ENCODE data around the gene BROX.

BROX gene

GRCh38 chr1:222712253-222713090 is at the start of gene BROX, which contains the start of gene AIDA:
TSS of gene BROX (plus strand) at chr1:222712564. CDS start at chr1:222715700, 3,136 bp downstream.
TSS of gene AIDA (minus strand) at chr1:222712491. CDS start at chr1:222712317, 174 bp downstream.
- TF ChIP-seq GATA2 (IDR thresholded peaks at IDR 0.05; ENCODE audit: low read depth, low read length): no peak
- no peak for TF ChIP-seq GATA3 (IDR thresholded peaks at IDR 0.05; ENCODE audit: low read depth, low read length)

DNA sequence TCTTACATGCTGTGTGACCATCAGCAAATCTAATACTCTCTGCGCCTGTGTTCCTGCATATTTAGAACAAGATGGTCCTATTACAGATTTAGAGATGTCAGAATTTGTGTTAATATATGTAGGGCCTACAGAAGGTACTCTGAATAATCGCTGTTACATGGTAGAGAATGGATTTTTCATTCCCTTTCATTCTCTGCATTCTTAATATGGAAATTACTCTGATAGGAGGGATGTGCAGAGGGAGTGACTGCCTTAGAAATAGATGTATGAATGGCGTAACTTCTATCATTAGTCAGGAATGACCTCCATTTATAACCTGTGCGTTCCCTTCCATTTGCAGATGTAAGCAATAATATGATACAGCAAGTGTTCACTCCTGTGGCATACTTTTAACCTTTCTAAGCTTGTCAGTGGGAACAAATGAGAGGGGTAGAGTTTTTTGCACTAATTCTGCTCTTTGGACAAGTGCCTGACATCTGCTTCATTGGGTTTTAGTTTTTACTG is 48.9 kb upstream of the BROX start:
- no peak for TF ChIP-seq GATA2 (IDR thresholded peaks at IDR 0.05; ENCODE audit: low read depth, low read length)
- TF ChIP-seq GATA3 (IDR thresholded peaks at IDR 0.05; ENCODE audit: low read depth, low read length): no peak

- TF ChIP-seq GATA3 (IDR thresholded peaks at IDR 0.05; ENCODE audit: low read depth, low read length): no peak
- no peak for TF ChIP-seq GATA2 (IDR thresholded peaks at IDR 0.05; ENCODE audit: low read depth, low read length)
Observed at GRCh38 chr1:222665964-222666363, 46.4 kb upstream of the BROX start.

DNA sequence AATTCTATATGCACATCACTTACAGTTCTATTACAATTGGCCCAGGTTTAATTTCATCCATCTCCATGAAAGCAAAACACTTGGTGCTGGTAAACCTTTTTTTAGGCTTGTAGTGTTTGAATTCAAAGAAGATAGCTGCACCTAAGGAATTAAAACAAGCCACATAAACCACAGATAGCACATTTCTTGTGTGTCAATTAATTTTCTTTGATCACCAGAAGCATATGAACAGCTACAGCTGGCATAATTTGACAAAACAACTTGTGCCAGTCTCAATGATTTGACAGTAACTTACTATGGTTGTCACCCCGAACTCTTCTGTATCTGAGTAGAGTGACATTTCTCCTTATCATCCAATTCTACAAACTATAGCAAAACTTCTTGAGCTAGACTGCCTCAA is 42.3 kb upstream of the BROX start:
- TF ChIP-seq GATA2 (IDR thresholded peaks at IDR 0.05; ENCODE audit: low read depth, low read length): no peak
- no peak for TF ChIP-seq GATA3 (IDR thresholded peaks at IDR 0.05; ENCODE audit: low read depth, low read length)

DNA sequence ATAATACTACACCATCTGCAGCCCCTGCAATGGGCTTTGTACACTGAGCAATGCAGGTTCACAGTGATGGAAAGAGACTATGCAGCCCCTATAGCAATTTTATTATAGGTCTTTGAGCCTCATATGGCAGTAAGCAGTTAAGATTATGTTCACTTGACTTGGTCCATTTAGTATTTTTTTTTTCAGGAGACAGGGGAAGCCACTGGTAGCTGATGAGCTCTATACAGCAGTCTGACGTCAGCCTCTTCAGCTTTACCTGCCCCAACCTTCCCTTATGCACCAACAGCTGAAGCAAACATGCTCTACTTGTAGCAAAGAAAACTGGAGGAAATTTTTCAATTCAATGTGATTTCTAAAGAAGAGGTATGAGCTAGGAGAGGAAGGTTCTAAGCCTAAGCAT is 32.3 kb upstream of the BROX start:
- TF ChIP-seq GATA2 (IDR thresholded peaks at IDR 0.05; ENCODE audit: low read depth, low read length) (no peak), GATA3 (IDR thresholded peaks at IDR 0.05; ENCODE audit: low read depth, low read length) (no peak)

- no peak for TF ChIP-seq GATA3 (IDR thresholded peaks at IDR 0.05; ENCODE audit: low read depth, low read length)
Observed at GRCh38 chr1:222691016-222691415, 21.3 kb upstream of the BROX start.

GRCh38 chr1:222694927-222695326 is 17.4 kb upstream of the BROX start:
- TF ChIP-seq GATA2 (IDR thresholded peaks at IDR 0.05; ENCODE audit: low read depth, low read length) (no peak), GATA3 (IDR thresholded peaks at IDR 0.05; ENCODE audit: low read depth, low read length) (no peak)

GRCh38 chr1:222696741-222697140 is 15.6 kb upstream of the BROX start:
- TF ChIP-seq GATA3 (IDR thresholded peaks at IDR 0.05; ENCODE audit: low read depth, low read length) (no peak), GATA2 (IDR thresholded peaks at IDR 0.05; ENCODE audit: low read depth, low read length) (no peak)

- TF ChIP-seq GATA3 (IDR thresholded peaks at IDR 0.05; ENCODE audit: low read depth, low read length): no peak
- no peak for TF ChIP-seq GATA2 (IDR thresholded peaks at IDR 0.05; ENCODE audit: low read depth, low read length)
Observed at GRCh38 chr1:222697203-222697602, 15.2 kb upstream of the BROX start.

DNA sequence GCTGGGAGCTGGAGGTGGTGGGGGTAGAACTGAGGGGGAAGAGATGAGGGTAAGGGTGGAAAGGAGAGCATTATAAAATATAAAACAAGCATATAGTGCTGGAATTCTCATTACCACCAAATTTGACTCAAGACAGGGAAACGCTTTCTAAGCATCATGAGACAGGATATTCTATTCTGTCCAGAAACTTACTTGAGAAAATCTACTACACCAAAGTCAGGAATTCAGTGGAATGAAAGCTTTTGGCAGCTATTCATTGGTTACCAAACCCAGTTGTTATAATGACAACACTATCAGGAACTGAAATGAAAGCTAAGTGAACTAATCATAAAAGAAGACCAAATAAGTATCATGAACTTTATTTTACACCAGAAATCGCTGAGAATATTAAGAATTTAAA is 14.5 kb upstream of the BROX start:
- TF ChIP-seq GATA3 (IDR thresholded peaks at IDR 0.05; ENCODE audit: low read depth, low read length): no peak
- TF ChIP-seq GATA2 (IDR thresholded peaks at IDR 0.05; ENCODE audit: low read depth, low read length): no peak

DNA sequence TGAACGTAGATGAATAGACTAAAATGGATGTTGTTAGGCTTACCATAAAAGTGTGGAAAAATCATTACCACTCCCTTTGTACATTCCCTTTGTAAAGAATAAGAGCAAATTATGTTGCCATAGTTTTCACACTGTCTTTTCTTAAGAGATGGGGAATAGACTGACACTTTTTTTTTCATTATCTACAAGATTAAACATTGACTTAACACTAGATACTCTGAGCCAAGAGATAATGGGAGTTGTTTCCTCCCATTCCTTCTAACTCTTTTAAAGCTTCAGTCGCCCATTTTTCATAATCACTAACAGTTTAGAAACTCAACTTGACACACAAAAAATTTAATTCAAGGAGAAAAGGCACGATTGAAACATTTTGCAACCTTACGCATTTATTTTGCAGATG is 10.2 kb upstream of the BROX start:
- TF ChIP-seq GATA3 (IDR thresholded peaks at IDR 0.05; ENCODE audit: low read depth, low read length) (no peak), GATA2 (IDR thresholded peaks at IDR 0.05; ENCODE audit: low read depth, low read length) (no peak)

DNA sequence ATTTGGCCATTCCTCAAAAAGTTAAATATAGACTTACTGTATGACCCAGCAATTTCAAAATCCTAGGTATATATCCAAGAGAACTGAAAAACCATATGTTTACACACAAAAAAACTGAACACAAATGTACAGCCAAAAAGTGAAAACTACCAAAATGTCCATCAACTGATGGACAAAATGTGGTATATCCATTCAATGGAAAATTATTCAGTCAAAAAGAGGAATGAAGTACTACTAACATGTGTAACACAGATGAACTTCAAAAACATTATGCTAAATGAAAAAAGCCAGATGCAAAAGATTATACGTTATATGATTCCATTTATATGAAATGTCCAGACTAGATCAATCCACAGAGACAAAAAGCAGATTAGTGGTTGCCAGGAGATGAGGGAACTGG is 8.1 kb upstream of the BROX start:
- TF ChIP-seq GATA2 (IDR thresholded peaks at IDR 0.05; ENCODE audit: low read depth, low read length): no peak
- TF ChIP-seq GATA3 (IDR thresholded peaks at IDR 0.05; ENCODE audit: low read depth, low read length): no peak

DNA sequence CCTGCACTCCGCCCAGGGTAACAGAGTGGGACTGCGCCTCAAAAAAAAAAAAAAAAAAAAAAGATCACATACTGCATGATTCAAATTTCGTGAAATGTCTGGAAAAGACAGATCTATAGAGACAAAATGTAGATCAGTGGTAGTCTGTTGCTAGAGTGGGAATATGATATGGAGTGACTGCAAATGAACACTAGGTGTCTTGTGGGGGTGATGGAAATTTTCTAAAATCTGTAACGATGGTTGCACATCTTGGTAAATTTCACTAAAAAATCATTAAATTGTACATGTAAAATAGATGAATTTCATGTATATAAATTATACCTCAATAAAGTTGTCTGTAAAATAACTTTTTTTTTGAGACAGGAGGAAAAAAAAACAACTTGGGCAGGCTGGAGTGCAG is 5.5 kb upstream of the BROX start:
- TF ChIP-seq GATA2 (IDR thresholded peaks at IDR 0.05; ENCODE audit: low read depth, low read length) (no peak), GATA3 (IDR thresholded peaks at IDR 0.05; ENCODE audit: low read depth, low read length) (no peak)

- TF ChIP-seq GATA2 (IDR thresholded peaks at IDR 0.05; ENCODE audit: low read depth, low read length) (0 out of 2 replicates have a peak, but pooled peaks have one; percentile 10), GATA3 (IDR thresholded peaks at IDR 0.05; ENCODE audit: low read depth, low read length) (no peak)
Observed at GRCh38 chr1:222709700-222710153, 2.6 kb upstream of the BROX start.

All from SH-SY5Y (cell line).